IPS-18c (cell line): ENCODE results near the gene KEL.

Experiments used
- H3K4me3 ChIP-seq: 2 replicates; pipeline ENCODE4 v1.7.0; 2013; ENCODE audit warnings: low read depth, mild to moderate bottlenecking, low read length, moderate library complexity; ENCODE audit not compliant: insufficient read depth
- H3K9me3 ChIP-seq: one replicate; pipeline ENCODE4 v1.6.1; 2013; ENCODE audit warnings: mild to moderate bottlenecking, low read length, moderate library complexity; ENCODE audit not compliant: control insufficient read depth, insufficient read depth

The KEL gene

GRCh38 chr7:142894112-142894984 is 67.8 kb downstream of the KEL start:
- Histone ChIP-seq H3K4me3 (no peak overlapping the region), H3K9me3 (no peaks in the 10 kb centered on the region)

GRCh38 chr7:142892951-142893350 is 69.2 kb downstream of the KEL start:
- Histone ChIP-seq H3K9me3 (no peaks in the 10 kb centered on the region), H3K4me3 (no peak overlapping the region)

GRCh38 chr7:142891490-142892082 is 70.6 kb downstream of the KEL start:
- H3K4me3 ChIP-seq, result no peak overlapping the region
- no peaks in the 10 kb centered on the region for H3K9me3 ChIP-seq
